Measurements from ENCODE around the gene ERCC6L2. TPM values are rescaled to one million over a fixed set of nuclear protein-coding genes. Genes with fewer than 3 reads are reported as not detected.

Gene ERCC6L2
- polyA plus RNA-seq, 2 of the 4 experiments (the other 2 are of a cell fraction), result 13.3 to 36.7 TPM

DNA sequence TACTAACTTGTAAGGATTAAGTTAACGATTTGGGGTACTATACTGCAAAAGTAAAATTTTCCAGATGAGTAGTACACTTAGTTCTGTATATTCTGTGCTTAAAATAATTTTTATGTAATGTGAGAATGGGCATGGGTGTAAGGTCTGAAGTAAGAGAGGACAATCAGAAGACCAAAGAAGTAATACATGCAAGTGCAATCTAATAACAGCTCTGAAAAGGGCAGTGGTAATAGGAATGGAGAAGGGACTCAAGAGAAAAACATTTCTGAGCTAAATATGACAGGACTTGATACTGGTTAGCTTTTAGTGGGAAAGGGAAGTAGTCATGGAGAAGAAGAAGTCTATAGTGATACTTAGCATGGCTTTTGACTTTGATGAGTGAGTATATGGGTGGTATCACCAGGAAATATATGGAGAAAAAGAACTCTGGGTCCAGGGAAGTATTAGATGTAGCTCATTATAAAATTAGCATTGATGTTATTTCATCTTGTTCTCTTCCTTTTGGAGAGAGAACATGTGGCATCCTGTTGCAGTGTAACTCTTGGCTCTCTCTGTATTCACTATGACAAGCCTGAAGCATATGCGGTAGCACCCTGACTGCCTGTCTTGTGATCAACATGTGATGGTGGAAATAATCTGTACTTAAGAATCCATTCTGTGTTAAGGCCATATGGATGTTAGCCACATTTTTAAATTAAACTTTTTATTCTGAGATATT, 60.5 kb downstream of the ERCC6L2 start:
- TF ChIP-seq, protein P1, sequence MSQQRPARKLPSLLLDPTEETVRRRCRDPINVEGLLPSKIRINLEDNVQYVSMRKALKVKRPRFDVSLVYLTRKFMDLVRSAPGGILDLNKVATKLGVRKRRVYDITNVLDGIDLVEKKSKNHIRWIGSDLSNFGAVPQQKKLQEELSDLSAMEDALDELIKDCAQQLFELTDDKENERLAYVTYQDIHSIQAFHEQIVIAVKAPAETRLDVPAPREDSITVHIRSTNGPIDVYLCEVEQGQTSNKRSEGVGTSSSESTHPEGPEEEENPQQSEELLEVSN (IDR thresholded peaks at IDR 0.05; ENCODE audit: borderline replicate concordance, low read depth), result no peak
- TF ChIP-seq NPAS2 (CRISPR knock-in tag; IDR thresholded peaks at IDR 0.05; ENCODE audit: borderline replicate concordance) (no peak), ZC3H11A (IDR thresholded peaks at IDR 0.05) (no peak), NFE2L2 (conservative IDR thresholded peaks at IDR 0.05; ENCODE audit: low read length) (no peak), EHF (CRISPR knock-in tag; IDR thresholded peaks at IDR 0.05) (no peak), GATA3 (IDR thresholded peaks at IDR 0.05; ENCODE audit: borderline replicate concordance) (no peak), ZSCAN20 (CRISPR knock-in tag; IDR thresholded peaks at IDR 0.05) (no peak), RFX5 (IDR thresholded peaks at IDR 0.05) (no peak), ZNF302 (CRISPR knock-in tag; IDR thresholded peaks at IDR 0.05) (no peak), RAD21 (conservative IDR thresholded peaks at IDR 0.05 in 1 of 2, IDR thresholded peaks at IDR 0.05 in 1 of 2) (no peak), PHF8 (IDR thresholded peaks at IDR 0.05; ENCODE audit: borderline replicate concordance, low read depth) (no peak), RNF2 (IDR thresholded peaks at IDR 0.05; ENCODE audit: borderline replicate concordance, low read depth) (no peak), CHD4 (IDR thresholded peaks at IDR 0.05; ENCODE audit: borderline replicate concordance) (no peak)
- TF ChIP-seq, protein P2, sequence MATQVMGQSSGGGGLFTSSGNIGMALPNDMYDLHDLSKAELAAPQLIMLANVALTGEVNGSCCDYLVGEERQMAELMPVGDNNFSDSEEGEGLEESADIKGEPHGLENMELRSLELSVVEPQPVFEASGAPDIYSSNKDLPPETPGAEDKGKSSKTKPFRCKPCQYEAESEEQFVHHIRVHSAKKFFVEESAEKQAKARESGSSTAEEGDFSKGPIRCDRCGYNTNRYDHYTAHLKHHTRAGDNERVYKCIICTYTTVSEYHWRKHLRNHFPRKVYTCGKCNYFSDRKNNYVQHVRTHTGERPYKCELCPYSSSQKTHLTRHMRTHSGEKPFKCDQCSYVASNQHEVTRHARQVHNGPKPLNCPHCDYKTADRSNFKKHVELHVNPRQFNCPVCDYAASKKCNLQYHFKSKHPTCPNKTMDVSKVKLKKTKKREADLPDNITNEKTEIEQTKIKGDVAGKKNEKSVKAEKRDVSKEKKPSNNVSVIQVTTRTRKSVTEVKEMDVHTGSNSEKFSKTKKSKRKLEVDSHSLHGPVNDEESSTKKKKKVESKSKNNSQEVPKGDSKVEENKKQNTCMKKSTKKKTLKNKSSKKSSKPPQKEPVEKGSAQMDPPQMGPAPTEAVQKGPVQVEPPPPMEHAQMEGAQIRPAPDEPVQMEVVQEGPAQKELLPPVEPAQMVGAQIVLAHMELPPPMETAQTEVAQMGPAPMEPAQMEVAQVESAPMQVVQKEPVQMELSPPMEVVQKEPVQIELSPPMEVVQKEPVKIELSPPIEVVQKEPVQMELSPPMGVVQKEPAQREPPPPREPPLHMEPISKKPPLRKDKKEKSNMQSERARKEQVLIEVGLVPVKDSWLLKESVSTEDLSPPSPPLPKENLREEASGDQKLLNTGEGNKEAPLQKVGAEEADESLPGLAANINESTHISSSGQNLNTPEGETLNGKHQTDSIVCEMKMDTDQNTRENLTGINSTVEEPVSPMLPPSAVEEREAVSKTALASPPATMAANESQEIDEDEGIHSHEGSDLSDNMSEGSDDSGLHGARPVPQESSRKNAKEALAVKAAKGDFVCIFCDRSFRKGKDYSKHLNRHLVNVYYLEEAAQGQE (IDR thresholded peaks at IDR 0.05), result no peak
- TF ChIP-seq, protein P3, sequence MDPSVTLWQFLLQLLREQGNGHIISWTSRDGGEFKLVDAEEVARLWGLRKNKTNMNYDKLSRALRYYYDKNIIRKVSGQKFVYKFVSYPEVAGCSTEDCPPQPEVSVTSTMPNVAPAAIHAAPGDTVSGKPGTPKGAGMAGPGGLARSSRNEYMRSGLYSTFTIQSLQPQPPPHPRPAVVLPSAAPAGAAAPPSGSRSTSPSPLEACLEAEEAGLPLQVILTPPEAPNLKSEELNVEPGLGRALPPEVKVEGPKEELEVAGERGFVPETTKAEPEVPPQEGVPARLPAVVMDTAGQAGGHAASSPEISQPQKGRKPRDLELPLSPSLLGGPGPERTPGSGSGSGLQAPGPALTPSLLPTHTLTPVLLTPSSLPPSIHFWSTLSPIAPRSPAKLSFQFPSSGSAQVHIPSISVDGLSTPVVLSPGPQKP (IDR thresholded peaks at IDR 0.05; ENCODE audit: low read depth, low read length), result no peak
- WGBS (ENCODE audit: missing lambda C conversion rate), result 97% methylated on average over 2 of the region's 2 CpGs
- ChIA-PET CTCF (no interaction called here), POLR2A (no interaction called here)
- FAIRE-seq, result no peak
- no peak overlapping the region for H3K4me3 ChIP-seq
- H3K4me1 ChIP-seq, result no peaks in the 10 kb centered on the region
- H3K27ac ChIP-seq, result no peak overlapping the region
- no peak for ATAC-seq
- H3K9me3 ChIP-seq, result no peaks in the 10 kb centered on the region
- H3K4me2 ChIP-seq, result no peak overlapping the region
- no peak for DNase-seq (ENCODE audit: low read depth in 1 of 2, low spot score in 1 of 2)

DNA sequence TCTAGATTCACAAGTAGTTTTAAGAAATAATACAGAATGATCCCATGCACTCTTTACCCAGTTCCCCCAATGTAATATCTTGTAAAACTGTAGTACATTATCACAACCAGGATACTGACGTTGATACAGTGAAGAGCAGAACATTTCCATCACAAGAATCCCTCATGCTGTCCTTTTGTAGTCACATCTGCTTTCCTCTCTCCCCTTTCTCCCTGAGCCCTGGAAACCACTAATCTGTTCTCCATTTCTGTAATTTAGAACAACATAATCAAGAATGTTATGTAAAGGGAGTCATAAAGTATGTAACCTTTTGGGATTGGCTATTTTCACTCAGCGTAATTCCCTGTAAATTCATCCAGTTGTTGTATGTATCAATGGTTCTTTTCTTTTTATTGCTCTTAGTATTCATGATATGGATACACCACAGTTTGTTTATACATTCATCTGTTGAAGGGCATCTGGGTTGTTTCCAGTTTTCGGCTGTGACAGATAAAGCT, 61.1 kb downstream of the ERCC6L2 start:
- FAIRE-seq, result peak; percentile 51
- no peak for TF ChIP-seq ZC3H11A (IDR thresholded peaks at IDR 0.05)
- no peak for TF ChIP-seq KDM1A (IDR thresholded peaks at IDR 0.05; ENCODE audit: low read depth)
- no peak for TF ChIP-seq RARB (CRISPR knock-in tag; IDR thresholded peaks at IDR 0.05)
- TF ChIP-seq CHD4 (IDR thresholded peaks at IDR 0.05; ENCODE audit: borderline replicate concordance), result no peak
- no peak for TF ChIP-seq FOSL2 (IDR thresholded peaks at IDR 0.05)
- no peak for TF ChIP-seq FOSL2 (CRISPR knock-in tag; IDR thresholded peaks at IDR 0.05)
- TF ChIP-seq HOXB5 (CRISPR knock-in tag; IDR thresholded peaks at IDR 0.05), result no peak
- TF ChIP-seq, protein P4, sequence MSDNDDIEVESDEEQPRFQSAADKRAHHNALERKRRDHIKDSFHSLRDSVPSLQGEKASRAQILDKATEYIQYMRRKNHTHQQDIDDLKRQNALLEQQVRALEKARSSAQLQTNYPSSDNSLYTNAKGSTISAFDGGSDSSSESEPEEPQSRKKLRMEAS (IDR thresholded peaks at IDR 0.05), result no peak
- no peak for TF ChIP-seq POLR2AphosphoS2 (conservative IDR thresholded peaks at IDR 0.05; ENCODE audit: low read length)
- TF ChIP-seq, protein P5, sequence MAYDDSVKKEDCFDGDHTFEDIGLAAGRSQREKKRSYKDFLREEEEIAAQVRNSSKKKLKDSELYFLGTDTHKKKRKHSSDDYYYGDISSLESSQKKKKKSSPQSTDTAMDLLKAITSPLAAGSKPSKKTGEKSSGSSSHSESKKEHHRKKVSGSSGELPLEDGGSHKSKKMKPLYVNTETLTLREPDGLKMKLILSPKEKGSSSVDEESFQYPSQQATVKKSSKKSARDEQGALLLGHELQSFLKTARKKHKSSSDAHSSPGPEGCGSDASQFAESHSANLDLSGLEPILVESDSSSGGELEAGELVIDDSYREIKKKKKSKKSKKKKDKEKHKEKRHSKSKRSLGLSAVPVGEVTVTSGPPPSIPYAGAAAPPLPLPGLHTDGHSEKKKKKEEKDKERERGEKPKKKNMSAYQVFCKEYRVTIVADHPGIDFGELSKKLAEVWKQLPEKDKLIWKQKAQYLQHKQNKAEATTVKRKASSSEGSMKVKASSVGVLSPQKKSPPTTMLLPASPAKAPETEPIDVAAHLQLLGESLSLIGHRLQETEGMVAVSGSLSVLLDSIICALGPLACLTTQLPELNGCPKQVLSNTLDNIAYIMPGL (CRISPR knock-in tag; IDR thresholded peaks at IDR 0.05; ENCODE audit: borderline replicate concordance), result no peak
- no peak for TF ChIP-seq ZSCAN20 (CRISPR knock-in tag; IDR thresholded peaks at IDR 0.05)
- no peak for TF ChIP-seq JUN (IDR thresholded peaks at IDR 0.05)
- TF ChIP-seq MAFK (IDR thresholded peaks at IDR 0.05; ENCODE audit: partially characterized antibody), result no peak
- TF ChIP-seq JUNB (IDR thresholded peaks at IDR 0.05), result no peak
- TF ChIP-seq, protein P6, sequence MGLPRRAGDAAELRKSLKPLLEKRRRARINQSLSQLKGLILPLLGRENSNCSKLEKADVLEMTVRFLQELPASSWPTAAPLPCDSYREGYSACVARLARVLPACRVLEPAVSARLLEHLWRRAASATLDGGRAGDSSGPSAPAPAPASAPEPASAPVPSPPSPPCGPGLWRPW (IDR thresholded peaks at IDR 0.05), result no peak
- TF ChIP-seq ZFP36 (IDR thresholded peaks at IDR 0.05; ENCODE audit: borderline replicate concordance, partially characterized antibody), result no peak
- no peak for TF ChIP-seq KDM5A (IDR thresholded peaks at IDR 0.05)

More for the DNA sequence above, 61.1 kb downstream of the ERCC6L2 start:
- no peak overlapping the region for H3K4me2 ChIP-seq
- no peaks in the 10 kb centered on the region for H3K4me1 ChIP-seq
- H3K9me3 ChIP-seq, result no peaks in the 10 kb centered on the region
- no peak overlapping the region for H3K27ac ChIP-seq
- no peak for DNase-seq (ENCODE audit: low read depth in 1 of 2, low spot score in 1 of 2)
- ChIA-PET POLR2A (no interaction called here), CTCF (no interaction called here)
- WGBS (ENCODE audit: missing lambda C conversion rate), result 93% methylated on average over 3 of the region's 3 CpGs
- no peak for ATAC-seq
- H3K4me3 ChIP-seq, result no peak overlapping the region

Data from A549 (cell line).